SK-N-SH (cell line): Measurements from ENCODE around the gene TSNAXIP1. TPM values are rescaled to one million over a fixed set of nuclear protein-coding genes. Genes with fewer than 3 reads are reported as not detected.

ENCODE experiments used
- CTCF ChIA-PET: fragments of 300-600, 350-600 bp; formaldehyde crosslinking; extraction: SDS; loops from one replicate; lab custom pipeline; 2021; lab: Yijun Ruan, JAX
- POLR2A ChIA-PET: fragments of 350-600 bp; sonication (Branson Sonifier 250); formaldehyde crosslinking; extraction: SDS; loops from one replicate; lab custom pipeline; 2020; ENCODE audit warnings: antibody characterized with exemption, inconsistent platforms; lab: Yijun Ruan, JAX
- DNase-seq: peaks from one replicate; pipeline ENCODE4 v3.0.0; 2012
- H2AFZ ChIP-seq: fragments of 200-600 bp; sonication (generic); 2 replicates; pipeline ENCODE4 v1.8.1; 2016; ENCODE audit warnings: antibody characterized with exemption, mild to moderate bottlenecking, low read depth
- H3F3A ChIP-seq: fragments of 200-600 bp; sonication (generic); replicated peaks from 2 replicates; pipeline ENCODE3; 2016; ENCODE audit warnings: antibody characterized with exemption, mild to moderate bottlenecking; ENCODE audit not compliant: insufficient read depth
- H3K27ac ChIP-seq, 2 experiments: fragments of 200-500 bp in 1 of 2; fragments of 200-600 bp in 1 of 2; sonication (Bioruptor generic) in 1 of 2; sonication (generic), shearing (Covaris generic) in 1 of 2; 2 replicates each; pipeline versions ENCODE4 v1.5.1 to v1.6.1; 2014 to 2016; ENCODE audit warnings: low read depth in 2 of 2, inconsistent platforms in 1 of 2, low read length in 1 of 2, mild to moderate bottlenecking in 1 of 2, mixed read lengths in 1 of 2
- H3K27me3 ChIP-seq: fragments of 200-600 bp; sonication (generic), shearing (Covaris generic); 2 replicates; pipeline ENCODE4 v1.6.1; 2016; ENCODE audit warnings: mixed run types; ENCODE audit not compliant: insufficient read depth
- H3K36me3 ChIP-seq, 2 experiments: fragments of 200-500 bp in 1 of 2; fragments of 200-600 bp in 1 of 2; sonication (Bioruptor generic) in 1 of 2; sonication (generic) in 1 of 2; replicated peaks in 1 of 2; 2 replicates each; pipeline versions ENCODE3 to v1.5.1; 2014 to 2016; ENCODE audit warnings: low read length in 1 of 2, mild to moderate bottlenecking in 1 of 2; ENCODE audit not compliant: insufficient read depth in 2 of 2, control insufficient read depth in 1 of 2
- H3K4me1 ChIP-seq, 2 experiments: fragments of 200-500 bp in 1 of 2; fragments of 200-600 bp in 1 of 2; sonication (Bioruptor generic) in 1 of 2; sonication (generic), shearing (Covaris generic) in 1 of 2; 2 replicates each; pipeline versions ENCODE4 v1.5.1 to v1.6.1; 2014 to 2016; ENCODE audit warnings: low read depth in 1 of 2, low read length in 1 of 2, mixed run types in 1 of 2; ENCODE audit not compliant: insufficient read depth in 2 of 2, control insufficient read depth in 1 of 2
- H3K4me2 ChIP-seq: fragments of 200-600 bp; sonication (generic), shearing (Covaris generic); 2 replicates; pipeline ENCODE4 v1.6.1; 2017; ENCODE audit warnings: mixed run types
- H3K4me3 ChIP-seq, 2 experiments: fragments of 200-500 bp in 1 of 2; fragments of 200-600 bp in 1 of 2; sonication (Bioruptor generic) in 1 of 2; sonication (generic), shearing (Covaris generic) in 1 of 2; 2 replicates each; pipeline versions ENCODE4 v1.5.1 to v1.8.1; 2014 to 2016; ENCODE audit warnings: low read depth in 2 of 2, inconsistent platforms in 1 of 2, low read length in 1 of 2, mild to moderate bottlenecking in 1 of 2, mixed read lengths in 1 of 2, moderate library complexity in 1 of 2
- H3K79me2 ChIP-seq: fragments of 200-600 bp; sonication (generic); 2 replicates; pipeline ENCODE4 v1.8.1; 2017; ENCODE audit warnings: mild to moderate bottlenecking; ENCODE audit not compliant: insufficient read depth
- H3K9ac ChIP-seq: fragments of 200-600 bp; sonication (generic); 2 replicates; pipeline ENCODE4 v1.6.1; 2017; ENCODE audit warnings: mixed run types
- H3K9me2 ChIP-seq: fragments of 200-600 bp; sonication (generic); 2 replicates; pipeline ENCODE4 v1.6.1; 2017; ENCODE audit warnings: mixed run types
- H3K9me3 ChIP-seq: fragments of 200-600 bp; sonication (generic); 2 replicates; pipeline ENCODE4 v1.6.1; 2017; ENCODE audit warnings: mixed run types, mild to moderate bottlenecking, moderate library complexity
- H4K20me1 ChIP-seq: fragments of 200-600 bp; sonication (generic); 2 replicates; pipeline ENCODE4 v1.6.1; 2017; ENCODE audit warnings: mild to moderate bottlenecking, mixed run types; ENCODE audit not compliant: insufficient read depth
- CHD2 ChIP-seq: fragments of 150-350 bp; IDR thresholded peaks from 2 replicates; pipeline ENCODE4 v1.6.1; 2018; ENCODE audit warnings: low read length; ENCODE audit not compliant: partially characterized antibody
- ELF1 ChIP-seq: IDR thresholded peaks from 2 replicates; pipeline ENCODE4 v1.4.0; 2012
- EP300 ChIP-seq, 2 experiments: IDR thresholded peaks; 2 replicates each; pipeline versions ENCODE4 v1.4.0 to v1.6.1; 2012; ENCODE audit warnings: borderline replicate concordance in 1 of 2, low read depth in 1 of 2, low read length in 1 of 2
- FOSL2 ChIP-seq: IDR thresholded peaks from 2 replicates; pipeline ENCODE4 v1.4.0; 2012; ENCODE audit warnings: low read depth, mild to moderate bottlenecking, moderate library complexity, borderline replicate concordance
- GABPA ChIP-seq: IDR thresholded peaks from 2 replicates; pipeline ENCODE4 v1.4.0; 2012; ENCODE audit warnings: low read depth, mild to moderate bottlenecking
- GATA2 ChIP-seq: sonication (generic); formaldehyde crosslinking; IDR thresholded peaks from 2 replicates; pipeline ENCODE4 v1.5.0; 2020; ENCODE audit warnings: mild to moderate bottlenecking, missing genetic modification reagents
- IRF3 ChIP-seq: fragments of 150-350 bp; IDR thresholded peaks from 2 replicates; pipeline ENCODE4 v1.6.1; 2016; ENCODE audit warnings: mild to moderate bottlenecking, low read depth, low read length
- MAX ChIP-seq: IDR thresholded peaks from 2 replicates; pipeline ENCODE4 v1.4.0; 2012; ENCODE audit warnings: low read depth
- MEF2A ChIP-seq: IDR thresholded peaks from 2 replicates; pipeline ENCODE4 v1.4.0; 2012; ENCODE audit warnings: low read depth, borderline replicate concordance
- MXI1 ChIP-seq: IDR thresholded peaks from 2 replicates; pipeline ENCODE4 v1.6.1; 2012; ENCODE audit warnings: mild to moderate bottlenecking, low read depth, low read length, improper control_type of control experiment
- NRF1 ChIP-seq: IDR thresholded peaks from 2 replicates; pipeline ENCODE4 v1.6.1; 2012; ENCODE audit warnings: low read depth, mild to moderate bottlenecking, low read length
- PBX3 ChIP-seq: IDR thresholded peaks from 2 replicates; pipeline ENCODE4; 2012
- POLR2AphosphoS5 ChIP-seq: IDR thresholded peaks from 2 replicates; pipeline ENCODE4 v1.6.1; 2012; ENCODE audit warnings: low read depth, low read length
- RAD21 ChIP-seq: IDR thresholded peaks from 2 replicates; pipeline ENCODE4 v1.6.1; 2012; ENCODE audit warnings: mild to moderate bottlenecking, low read length
- RXRA ChIP-seq: IDR thresholded peaks from 2 replicates; pipeline ENCODE4 v1.4.0; 2012; ENCODE audit warnings: low read depth, mild to moderate bottlenecking, borderline replicate concordance
- TAF1 ChIP-seq: IDR thresholded peaks from 2 replicates; pipeline ENCODE4 v1.6.1; 2012; ENCODE audit warnings: low read depth, mild to moderate bottlenecking, low read length, moderate library complexity, borderline replicate concordance
- USF1 ChIP-seq: IDR thresholded peaks from 2 replicates; pipeline ENCODE4 v1.4.0; 2012; ENCODE audit warnings: low read depth, borderline replicate concordance
- USF2 ChIP-seq: fragments of 150-350 bp; IDR thresholded peaks from 2 replicates; pipeline ENCODE4 v1.6.1; 2017; ENCODE audit warnings: antibody characterized with exemption, low read length, low read depth, borderline replicate concordance
- ZBTB33 ChIP-seq: IDR thresholded peaks from 2 replicates; pipeline ENCODE4 v1.4.0; 2012; ENCODE audit warnings: low read depth, borderline replicate concordance
- WGBS: methylation state at CpG from one replicate; pipeline ENCODE4 v1.1.6; 2017; ENCODE audit warnings: low lambda C conversion rate; 5-methylcytosine and 5-hydroxymethylcytosine counted together
- polyA plus RNA-seq, 3 experiments: library from polyadenylated mRNA; depleted of rRNA; stranded (reverse); fragments of >200 nt; gene quantifications; 2 replicates each; pipeline ENCODE4 v1.2.3, GENCODE V29; 2012

Gene TSNAXIP1
- polyA plus RNA-seq, 1 of the 3 experiments (the other 2 are of a cell fraction): 4.4 TPM

GRCh38 chr16:67857547-67858233 is 51.0 kb downstream of the TSNAXIP1 start:
- ChIA-PET POLR2A (no interaction called here), CTCF (interaction anchor here (0.5 to 1.2 kb wide), 2 partner anchors 41 to 51 kb away, joined by 3 to 6 read pairs; partner anchors contain the start of gene TSNAXIP1)
- 80% methylated on average over 3 of the region's 3 CpGs for WGBS
- H3F3A ChIP-seq: peaks cover 9% of the 10 kb centered on the region
- no peak overlapping the region for H3K4me3 ChIP-seq
- H2AFZ ChIP-seq: no peak overlapping the region
- no peaks in the 10 kb centered on the region for H3K9me3 ChIP-seq
- H3K9me2 ChIP-seq: no peaks in the 10 kb centered on the region
- peak overlapping the region; percentile 46; the same call in 1 of the 2 replicates for H3K4me2 ChIP-seq
- H3K79me2 ChIP-seq: peaks cover 100% of the 10 kb centered on the region
- peak overlapping the region in 1 of 2 experiments; percentile 90; a peak in 2 of 4 replicates for H3K27ac ChIP-seq
- H3K27me3 ChIP-seq: no peaks in the 10 kb centered on the region
- DNase-seq: no peak
- H3K9ac ChIP-seq: peak overlapping the region; percentile 66
- peaks cover 100% of the 10 kb centered on the region for H4K20me1 ChIP-seq
- peaks cover 12 to 18% of the 10 kb centered on the region in 2 experiments for H3K36me3 ChIP-seq
- peaks cover 2 to 13% of the 10 kb centered on the region in 2 experiments; a peak in 2 of 4 replicates for H3K4me1 ChIP-seq
- TF ChIP-seq MAX (no peak), POLR2AphosphoS5 (no peak), IRF3 (no peak), NRF1 (no peak), GATA2 (CRISPR knock-in tag) (no peak), RXRA (no peak), PBX3 (no peak), GABPA (no peak), CHD2 (no peak), USF2 (no peak), USF1 (no peak), RAD21 (no peak), MXI1 (no peak), ELF1 (no peak), EP300 (IDR thresholded peaks at IDR 0.05; ENCODE audit: borderline replicate concordance in 1 of 2, low read depth in 1 of 2, low read length in 1 of 2) (no peak), MEF2A (no peak), FOSL2 (no peak), TAF1 (no peak), ZBTB33 (no peak)
- TF ChIP-seq, all 33 proteins: peak for 0
